Upper lobe of right lung (tissue), 1 donor: Measurements from ENCODE around the gene ASB2. TPM values are rescaled to one million over a fixed set of nuclear protein-coding genes. Genes with fewer than 3 reads are reported as not detected.
A peak's percentile ranks its signal among the peaks of the same experiment; 100 is the strongest.

Experiments used
- ATAC-seq: fragments of 200-7000 bp; cut with Tn5 transposase; one replicate; pipeline ENCODE4 v1.9.1; 2020; ENCODE audit warnings: mild to moderate bottlenecking, moderate library complexity
- DNase-seq: peaks from one replicate; pipeline ENCODE4 v3.0.0-alpha.2; 2020
- H3K27ac ChIP-seq: fragments of 200-600 bp; one replicate; pipeline ENCODE4 v1.8.0; 2022
- H3K27me3 ChIP-seq: fragments of 200-600 bp; one replicate; pipeline ENCODE4 v1.8.0; 2022; ENCODE audit warnings: mild to moderate bottlenecking
- H3K36me3 ChIP-seq: fragments of 200-600 bp; one replicate; pipeline ENCODE4 v1.8.0; 2022
- H3K4me1 ChIP-seq: fragments of 200-600 bp; one replicate; pipeline ENCODE4 v1.8.0; 2022
- H3K4me3 ChIP-seq: fragments of 200-600 bp; one replicate; pipeline ENCODE4 v1.8.0; 2022; ENCODE audit warnings: mild to moderate bottlenecking
- H3K9me3 ChIP-seq: fragments of 200-600 bp; one replicate; pipeline ENCODE4 v1.8.0; 2022
- intact Hi-C: fragments of 100-400 bp; cut with DNase I; formaldehyde crosslinking; loops from one replicate; pipeline ENCODE4 v1.11.0; 2022
- total RNA-seq: library from RNA; stranded (reverse); fragmentation: NEBNext Ultra II Directional; extraction: Animal tissue kit (Norgen Biotek cat#: 25700); gene quantifications from one replicate; pipeline ENCODE4 v1.2.1, GENCODE V29; 2021
- TF ChIP-seq, protein P1 (sequence below): fragments of 200-600 bp; IDR thresholded peaks from one replicate; pipeline ENCODE4 v1.8.0; 2022; ENCODE audit warnings: antibody characterized with exemption
- donor health status: DM: no; HTN: yes; CAD: no; lungs with severe emphysema.

The ASB2 gene
- total RNA-seq, 1 donor from 2014 or later, result 3.2 TPM

DNA sequence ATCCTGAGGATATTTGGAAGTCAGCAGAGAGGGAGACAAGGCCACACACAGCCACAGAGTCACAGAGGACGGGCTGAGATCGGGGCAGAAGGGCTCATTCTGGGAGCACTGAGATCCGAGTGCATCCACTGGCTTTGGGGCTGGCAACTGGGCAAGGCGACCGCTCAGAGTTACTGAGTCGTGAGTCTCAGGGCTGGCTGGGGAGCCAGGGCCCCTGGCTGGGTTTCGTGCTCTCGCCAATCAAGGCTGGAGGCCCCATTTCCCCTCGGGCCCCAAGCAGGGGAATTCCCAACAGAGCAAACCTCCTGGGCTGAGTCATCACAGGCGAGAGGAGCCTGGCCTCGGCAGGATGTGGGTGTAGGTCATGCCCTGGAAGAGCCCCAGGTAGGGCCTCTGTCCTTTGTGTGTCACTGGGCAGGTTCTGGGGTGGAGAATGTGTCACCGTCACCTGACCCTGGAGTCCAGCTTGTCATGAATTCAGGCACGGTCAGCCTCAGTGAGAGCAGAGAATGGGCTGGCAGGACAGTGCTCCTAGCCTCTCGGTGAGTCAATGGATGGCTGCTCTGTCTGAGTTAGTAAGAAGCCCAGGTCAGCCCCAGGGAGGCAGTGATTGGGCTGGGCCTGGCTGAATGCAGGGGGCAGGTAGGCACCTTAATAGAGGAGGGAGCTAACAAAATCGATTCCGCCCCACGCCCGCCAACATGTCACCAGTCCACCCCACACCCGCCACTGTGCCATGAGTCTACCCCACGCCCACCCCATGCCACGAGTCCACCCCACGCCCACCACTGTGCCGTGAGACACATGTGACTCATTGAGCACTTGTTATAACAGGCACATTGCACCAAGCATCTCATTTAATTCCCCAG, 16.9 kb downstream of the ASB2 start:
- Histone ChIP-seq H3K4me3 (no peak overlapping the region), H3K9me3 (no peaks in the 10 kb centered on the region), H3K36me3 (no peaks in the 10 kb centered on the region), H3K27me3 (no peaks in the 10 kb centered on the region), H3K4me1 (peaks cover 30% of the 10 kb centered on the region), H3K27ac (peak overlapping the region; percentile 24)
- ATAC-seq, result peak; percentile 71
- intact Hi-C loops, result no loop called here
- TF ChIP-seq, protein P1, sequence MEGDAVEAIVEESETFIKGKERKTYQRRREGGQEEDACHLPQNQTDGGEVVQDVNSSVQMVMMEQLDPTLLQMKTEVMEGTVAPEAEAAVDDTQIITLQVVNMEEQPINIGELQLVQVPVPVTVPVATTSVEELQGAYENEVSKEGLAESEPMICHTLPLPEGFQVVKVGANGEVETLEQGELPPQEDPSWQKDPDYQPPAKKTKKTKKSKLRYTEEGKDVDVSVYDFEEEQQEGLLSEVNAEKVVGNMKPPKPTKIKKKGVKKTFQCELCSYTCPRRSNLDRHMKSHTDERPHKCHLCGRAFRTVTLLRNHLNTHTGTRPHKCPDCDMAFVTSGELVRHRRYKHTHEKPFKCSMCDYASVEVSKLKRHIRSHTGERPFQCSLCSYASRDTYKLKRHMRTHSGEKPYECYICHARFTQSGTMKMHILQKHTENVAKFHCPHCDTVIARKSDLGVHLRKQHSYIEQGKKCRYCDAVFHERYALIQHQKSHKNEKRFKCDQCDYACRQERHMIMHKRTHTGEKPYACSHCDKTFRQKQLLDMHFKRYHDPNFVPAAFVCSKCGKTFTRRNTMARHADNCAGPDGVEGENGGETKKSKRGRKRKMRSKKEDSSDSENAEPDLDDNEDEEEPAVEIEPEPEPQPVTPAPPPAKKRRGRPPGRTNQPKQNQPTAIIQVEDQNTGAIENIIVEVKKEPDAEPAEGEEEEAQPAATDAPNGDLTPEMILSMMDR, result no peak
- DNase-seq, result peak; percentile 78

DNA sequence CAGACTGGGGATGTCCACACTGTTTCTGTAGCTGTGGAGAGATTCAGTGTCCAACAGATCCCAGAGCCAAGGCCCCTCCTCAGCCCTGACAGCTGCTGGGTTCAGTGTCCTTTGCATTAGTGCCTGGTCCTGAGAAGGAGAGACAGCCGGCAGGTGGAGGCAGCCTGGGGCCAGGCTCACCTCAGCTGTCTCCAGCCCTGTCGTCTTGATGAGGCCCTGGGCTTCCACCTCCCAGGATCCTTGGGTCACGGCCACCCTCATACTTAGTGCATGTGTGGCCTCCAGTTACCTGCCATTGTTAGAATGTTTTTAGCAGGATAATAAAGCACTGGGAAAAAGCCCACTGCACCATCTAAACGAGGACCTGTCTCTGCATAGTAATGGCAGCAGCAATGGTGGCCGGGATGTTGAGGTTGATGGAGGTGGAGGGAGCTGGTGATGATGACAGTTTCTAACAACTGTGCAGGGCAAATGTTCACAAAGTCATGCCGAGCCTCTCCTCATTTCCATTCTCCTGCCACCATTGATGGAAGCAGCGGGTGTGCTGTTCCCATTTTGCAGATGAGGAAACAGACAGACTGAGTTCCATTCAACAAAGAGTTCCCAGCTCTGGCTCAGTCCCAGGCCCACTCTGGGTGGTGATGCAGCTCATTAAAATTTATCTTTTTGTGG, 17.7 kb downstream of the ASB2 start:
- Histone ChIP-seq H3K27ac (peak overlapping the region; percentile 24), H3K4me1 (peaks cover 30% of the 10 kb centered on the region), H3K36me3 (no peaks in the 10 kb centered on the region), H3K4me3 (no peak overlapping the region), H3K9me3 (no peaks in the 10 kb centered on the region), H3K27me3 (no peaks in the 10 kb centered on the region)
- DNase-seq, result no peak
- TF ChIP-seq, protein P1, result no peak
- ATAC-seq, result no peak
- intact Hi-C loops, result no loop called here

- H3K4me1 ChIP-seq, result peaks cover 30% of the 10 kb centered on the region
These were observed 18.4 kb downstream of the ASB2 start for GRCh38 chr14:93957751-93958566.

GRCh38 chr14:93957333-93957710, 19.0 kb downstream of the ASB2 start:
- no peak for DNase-seq
- Histone ChIP-seq H3K36me3 (no peaks in the 10 kb centered on the region), H3K27me3 (no peaks in the 10 kb centered on the region), H3K4me3 (no peak overlapping the region), H3K27ac (no peak overlapping the region), H3K4me1 (peaks cover 25% of the 10 kb centered on the region), H3K9me3 (no peaks in the 10 kb centered on the region)
- intact Hi-C loops, result no loop called here
- no peak for ATAC-seq
- TF ChIP-seq, protein P1, result no peak

More at GRCh38 chr14:93957751-93958566, 18.4 kb downstream of the ASB2 start:
- intact Hi-C loops, result no loop called here
- DNase-seq, result no peak
- no peak overlapping the region for H3K4me3 ChIP-seq
- H3K27me3 ChIP-seq, result no peaks in the 10 kb centered on the region
- H3K9me3 ChIP-seq, result no peaks in the 10 kb centered on the region
- no peaks in the 10 kb centered on the region for H3K36me3 ChIP-seq
- no peak overlapping the region for H3K27ac ChIP-seq
- no peak for ATAC-seq
- TF ChIP-seq, protein P1, result no peak

DNA sequence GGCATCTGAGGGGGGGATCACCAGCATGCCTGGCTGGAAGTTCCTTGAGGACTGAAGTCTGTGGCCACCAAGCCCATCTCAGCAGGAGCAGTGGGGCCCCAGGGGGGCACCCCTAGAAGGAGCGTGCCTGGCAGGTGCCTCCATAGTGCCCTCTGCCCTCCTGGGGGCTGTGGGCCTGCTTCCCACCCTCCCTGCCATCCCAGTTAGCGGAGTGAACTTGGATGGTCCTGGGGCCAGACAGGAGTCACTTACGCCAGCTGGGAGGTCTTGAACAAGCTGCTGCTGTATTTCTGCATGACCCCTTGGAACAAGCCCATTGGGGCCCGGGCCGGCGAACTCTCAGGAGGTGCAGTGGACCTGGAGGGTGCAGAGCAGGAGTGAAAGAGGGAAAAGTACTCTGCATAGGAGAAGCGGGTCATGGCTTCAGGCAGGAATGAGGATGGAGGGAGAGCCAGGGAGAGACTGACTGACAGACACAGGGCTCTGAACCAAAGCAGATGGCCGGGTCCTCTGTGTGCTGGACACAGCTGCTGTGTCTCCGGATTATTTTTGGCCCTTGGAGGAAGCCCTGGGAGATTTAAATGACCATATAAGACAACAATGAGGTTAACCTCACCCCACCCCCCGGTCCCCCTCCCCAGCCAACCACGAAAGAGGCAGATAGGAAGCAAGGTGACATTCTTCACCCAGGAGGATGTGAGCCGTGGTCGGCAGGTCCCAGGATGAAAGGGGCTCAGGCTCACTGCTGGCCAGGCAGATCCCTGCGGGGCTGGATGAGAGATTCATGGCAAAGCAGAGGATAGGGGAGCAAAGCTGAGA, 19.6 kb downstream of the ASB2 start:
- DNase-seq (no peak), ATAC-seq (no peak)
- intact Hi-C loops, result no loop called here
- Histone ChIP-seq H3K9me3 (no peaks in the 10 kb centered on the region), H3K27ac (no peak overlapping the region), H3K27me3 (no peaks in the 10 kb centered on the region), H3K36me3 (no peaks in the 10 kb centered on the region), H3K4me1 (peaks cover 24% of the 10 kb centered on the region), H3K4me3 (no peak overlapping the region)
- TF ChIP-seq, protein P1, result no peak
